Measurements from ENCODE around the gene GJD3. TPM values are rescaled to one million over a fixed set of nuclear protein-coding genes. Genes with fewer than 3 reads are reported as not detected.

Gene GJD3
- total RNA-seq, 2 donors from 2014 or later, result not detected

GRCh38 chr17:40354221-40355122 lies 10.1 kb downstream of the GJD3 start:
- peaks cover 37% of the 10 kb centered on the region for H3K36me3 Mint-ChIP-seq (ENCODE audit: low read depth)
- no peak overlapping the region for H3K27ac Mint-ChIP-seq
- Histone ChIP-seq H3K27ac (ENCODE audit: low read depth, low read length) (peak overlapping the region; percentile 32), H3K9me3 (ENCODE audit: control insufficient read depth, low read length) (no peaks in the 10 kb centered on the region), H3K9ac (ENCODE audit: extremely low read depth, low read length, poor library complexity, severe bottlenecking) (no peak overlapping the region), H3K4me1 (ENCODE audit: control insufficient read depth, insufficient read depth, low read length) (no peaks in the 10 kb centered on the region), H3K36me3 (ENCODE audit: control insufficient read depth, insufficient read depth, low read length) (peaks cover 43% of the 10 kb centered on the region), H3K4me3 (ENCODE audit: low read length) (no peak overlapping the region), H3K27me3 (ENCODE audit: control insufficient read depth, insufficient read depth, low read length, poor library complexity, severe bottlenecking) (no peaks in the 10 kb centered on the region)
- 90 to 95% methylated on average over 22 to 30 of the region's 30 CpGs for WGBS, 2 experiments (ENCODE audit: insufficient coverage in 1 of 2, insufficient read length in 1 of 2)
- TF ChIP-seq, protein P1, sequence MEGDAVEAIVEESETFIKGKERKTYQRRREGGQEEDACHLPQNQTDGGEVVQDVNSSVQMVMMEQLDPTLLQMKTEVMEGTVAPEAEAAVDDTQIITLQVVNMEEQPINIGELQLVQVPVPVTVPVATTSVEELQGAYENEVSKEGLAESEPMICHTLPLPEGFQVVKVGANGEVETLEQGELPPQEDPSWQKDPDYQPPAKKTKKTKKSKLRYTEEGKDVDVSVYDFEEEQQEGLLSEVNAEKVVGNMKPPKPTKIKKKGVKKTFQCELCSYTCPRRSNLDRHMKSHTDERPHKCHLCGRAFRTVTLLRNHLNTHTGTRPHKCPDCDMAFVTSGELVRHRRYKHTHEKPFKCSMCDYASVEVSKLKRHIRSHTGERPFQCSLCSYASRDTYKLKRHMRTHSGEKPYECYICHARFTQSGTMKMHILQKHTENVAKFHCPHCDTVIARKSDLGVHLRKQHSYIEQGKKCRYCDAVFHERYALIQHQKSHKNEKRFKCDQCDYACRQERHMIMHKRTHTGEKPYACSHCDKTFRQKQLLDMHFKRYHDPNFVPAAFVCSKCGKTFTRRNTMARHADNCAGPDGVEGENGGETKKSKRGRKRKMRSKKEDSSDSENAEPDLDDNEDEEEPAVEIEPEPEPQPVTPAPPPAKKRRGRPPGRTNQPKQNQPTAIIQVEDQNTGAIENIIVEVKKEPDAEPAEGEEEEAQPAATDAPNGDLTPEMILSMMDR (conservative IDR thresholded peaks at IDR 0.05), result no peak
- H3K4me3 Mint-ChIP-seq, result no peak overlapping the region
- DNase-seq, result peak; percentile 53
- peaks cover 20% of the 10 kb centered on the region for H3K4me1 Mint-ChIP-seq
- H3K9me3 Mint-ChIP-seq, result no peaks in the 10 kb centered on the region
- H3K27me3 Mint-ChIP-seq (ENCODE audit: insufficient read depth), result peaks cover 5% of the 10 kb centered on the region

- Histone ChIP-seq H3K9ac (ENCODE audit: extremely low read depth, low read length, poor library complexity, severe bottlenecking) (no peak overlapping the region), H3K27ac (ENCODE audit: low read depth, low read length) (no peak overlapping the region), H3K27me3 (ENCODE audit: control insufficient read depth, insufficient read depth, low read length, poor library complexity, severe bottlenecking) (no peaks in the 10 kb centered on the region), H3K4me3 (ENCODE audit: low read length) (no peak overlapping the region), H3K4me1 (ENCODE audit: control insufficient read depth, insufficient read depth, low read length) (no peaks in the 10 kb centered on the region), H3K9me3 (ENCODE audit: control insufficient read depth, low read length) (no peaks in the 10 kb centered on the region), H3K36me3 (ENCODE audit: control insufficient read depth, insufficient read depth, low read length) (peaks cover 54% of the 10 kb centered on the region)
- Mint-ChIP-seq H3K4me1 (peaks cover 24% of the 10 kb centered on the region), H3K9me3 (no peaks in the 10 kb centered on the region), H3K27ac (peak overlapping the region; percentile 55), H3K4me3 (no peak overlapping the region), H3K27me3 (ENCODE audit: insufficient read depth) (no peaks in the 10 kb centered on the region), H3K36me3 (ENCODE audit: low read depth) (peaks cover 43% of the 10 kb centered on the region)
- TF ChIP-seq, protein P1 (conservative IDR thresholded peaks at IDR 0.05), result no peak
- WGBS, 2 experiments (ENCODE audit: insufficient coverage in 1 of 2, insufficient read length in 1 of 2), result 93 to 98% methylated on average over 6 to 9 of the region's 9 CpGs
- peak; percentile 63 for DNase-seq
Observed at GRCh38 chr17:40352779-40353394, 11.7 kb downstream of the GJD3 start.

GRCh38 chr17:40352237-40352778 lies 12.2 kb downstream of the GJD3 start:
- Mint-ChIP-seq H3K4me3 (no peak overlapping the region), H3K27ac (no peak overlapping the region), H3K27me3 (ENCODE audit: insufficient read depth) (no peaks in the 10 kb centered on the region), H3K36me3 (ENCODE audit: low read depth) (peaks cover 43% of the 10 kb centered on the region), H3K4me1 (peaks cover 27% of the 10 kb centered on the region), H3K9me3 (no peaks in the 10 kb centered on the region)
- TF ChIP-seq, protein P1 (conservative IDR thresholded peaks at IDR 0.05), result no peak
- Histone ChIP-seq H3K36me3 (ENCODE audit: control insufficient read depth, insufficient read depth, low read length) (peaks cover 54% of the 10 kb centered on the region), H3K27ac (ENCODE audit: low read depth, low read length) (peak overlapping the region; percentile 97), H3K4me3 (ENCODE audit: low read length) (no peak overlapping the region), H3K27me3 (ENCODE audit: control insufficient read depth, insufficient read depth, low read length, poor library complexity, severe bottlenecking) (no peaks in the 10 kb centered on the region), H3K9me3 (ENCODE audit: control insufficient read depth, low read length) (no peaks in the 10 kb centered on the region), H3K9ac (ENCODE audit: extremely low read depth, low read length, poor library complexity, severe bottlenecking) (no peak overlapping the region), H3K4me1 (ENCODE audit: control insufficient read depth, insufficient read depth, low read length) (no peaks in the 10 kb centered on the region)
- DNase-seq, result peak; percentile 44
- 88 to 89% methylated on average over 7 of the region's 7 CpGs for WGBS, 2 experiments (ENCODE audit: insufficient coverage in 1 of 2, insufficient read length in 1 of 2)
